IPS-20b (cell line): ENCODE results near the gene PI4KA.

Experiments
- H3K27ac ChIP-seq: one replicate; pipeline ENCODE4 v1.5.1; 2013; ENCODE audit warnings: low read length
- H3K27me3 ChIP-seq: 2 replicates; pipeline ENCODE4 v1.6.1; 2013; ENCODE audit warnings: mild to moderate bottlenecking, low read length, inconsistent platforms; ENCODE audit not compliant: insufficient read depth
- H3K36me3 ChIP-seq: 2 replicates; pipeline ENCODE4 v1.6.1; 2013; ENCODE audit warnings: low read depth, mild to moderate bottlenecking, inconsistent platforms, low read length, moderate library complexity; ENCODE audit not compliant: insufficient read depth
- H3K4me1 ChIP-seq: 2 replicates; pipeline ENCODE4 v1.6.1; 2013; ENCODE audit warnings: mild to moderate bottlenecking, control low read depth, inconsistent platforms, low read length, moderate library complexity; ENCODE audit not compliant: insufficient read depth
- H3K4me3 ChIP-seq: 2 replicates; pipeline ENCODE4 v1.5.1; 2013; ENCODE audit warnings: mild to moderate bottlenecking, low read length, inconsistent platforms
- H3K9ac ChIP-seq: 2 replicates; pipeline ENCODE4 v1.6.1; 2013; ENCODE audit warnings: low read depth, mild to moderate bottlenecking, inconsistent platforms, low read length, moderate library complexity
- H3K9me3 ChIP-seq: 2 replicates; pipeline ENCODE4 v1.6.1; 2013; ENCODE audit warnings: mild to moderate bottlenecking, low read depth, low read length, inconsistent platforms; ENCODE audit not compliant: insufficient read depth

Gene PI4KA

DNA sequence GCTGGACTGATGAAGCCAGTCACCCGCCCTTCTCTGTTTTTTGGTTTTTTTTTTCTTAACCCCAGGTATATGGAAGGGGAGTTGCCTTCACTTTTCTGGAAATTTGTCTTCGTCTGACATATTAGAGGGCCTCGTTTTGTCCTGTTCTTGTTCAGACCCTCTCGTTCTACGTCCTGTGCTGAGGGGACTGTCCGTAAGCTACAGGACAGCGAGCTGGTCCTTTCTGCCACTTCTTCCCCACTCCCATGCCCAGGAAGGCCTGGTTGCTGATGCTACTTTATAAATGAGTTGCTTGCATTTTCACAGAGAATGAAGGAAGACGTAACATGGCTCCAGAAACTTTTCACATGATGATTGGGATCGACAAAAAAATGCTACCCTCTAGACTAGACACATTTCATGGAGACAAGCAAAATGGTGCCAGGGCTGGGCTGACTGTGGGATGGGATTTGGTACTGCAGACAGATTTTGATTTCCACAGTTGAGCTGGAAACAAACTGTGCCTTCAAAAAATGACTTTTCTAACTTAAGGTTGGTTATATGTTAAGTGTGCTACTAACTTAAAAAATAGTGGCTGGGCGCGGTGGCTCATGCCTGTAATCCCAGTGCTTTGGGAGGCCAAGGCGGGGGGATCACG, 31.4 kb upstream of the PI4KA start:
- Histone ChIP-seq H3K36me3 (peaks cover 26% of the 10 kb centered on the region), H3K4me3 (no peak overlapping the region), H3K9me3 (no peaks in the 10 kb centered on the region), H3K4me1 (no peaks in the 10 kb centered on the region), H3K9ac (no peak overlapping the region), H3K27ac (no peak overlapping the region), H3K27me3 (no peaks in the 10 kb centered on the region)

DNA sequence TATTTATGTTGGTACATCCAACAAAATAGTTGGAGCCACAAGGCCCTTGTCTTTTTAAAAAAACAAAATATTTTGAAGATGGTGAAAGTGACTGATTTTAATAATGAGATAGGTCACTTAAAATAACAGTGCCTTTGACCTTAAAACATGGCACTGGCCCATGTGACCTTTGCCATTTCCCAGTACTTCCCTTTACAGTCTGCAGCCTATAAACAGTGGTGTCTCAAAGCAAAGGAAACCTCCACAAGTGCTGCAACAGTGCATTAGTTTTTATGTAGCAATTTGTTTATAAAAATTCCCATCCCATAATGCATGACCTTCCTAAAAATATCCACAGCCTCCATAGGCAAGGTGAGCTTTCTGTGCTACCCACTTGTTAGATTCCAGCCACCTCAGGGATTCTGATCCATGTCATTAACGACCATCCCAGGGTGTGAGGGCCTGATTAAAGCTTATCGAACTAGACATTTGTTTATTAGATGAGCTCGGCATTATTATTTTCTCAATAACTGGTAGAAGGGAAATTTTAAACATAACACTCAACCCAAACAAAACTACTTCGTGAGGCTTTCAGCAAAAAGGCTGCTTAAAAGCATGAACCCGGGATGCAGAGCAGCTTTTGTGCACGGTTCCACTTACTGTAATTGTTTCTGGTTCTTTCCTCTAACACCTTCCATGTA, 30.6 kb upstream of the PI4KA start:
- no peaks in the 10 kb centered on the region for H3K4me1 ChIP-seq
- H3K27ac ChIP-seq, result no peak overlapping the region
- no peaks in the 10 kb centered on the region for H3K9me3 ChIP-seq
- H3K4me3 ChIP-seq, result no peak overlapping the region
- no peaks in the 10 kb centered on the region for H3K27me3 ChIP-seq
- H3K36me3 ChIP-seq, result peaks cover 26% of the 10 kb centered on the region
- H3K9ac ChIP-seq, result no peak overlapping the region

DNA sequence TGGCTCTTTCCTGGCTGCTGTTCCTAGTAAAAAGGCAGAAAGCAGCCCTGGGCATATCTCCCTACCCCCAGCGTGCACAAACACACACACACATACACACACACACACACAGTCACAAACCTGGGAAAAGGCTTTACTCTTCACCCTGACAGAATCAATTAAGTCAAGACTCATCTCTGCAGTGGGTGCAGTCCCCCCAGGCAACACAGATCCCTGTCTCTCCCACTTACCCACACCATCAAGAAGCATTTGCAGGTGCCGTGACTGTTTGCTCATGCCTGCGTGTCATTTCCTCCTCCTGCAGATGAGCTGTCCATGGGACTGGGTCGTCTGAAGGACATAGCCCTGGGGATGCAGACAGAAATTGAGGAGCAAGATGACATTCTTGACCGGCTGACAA, 28.8 kb upstream of the PI4KA start:
- Histone ChIP-seq H3K27me3 (no peaks in the 10 kb centered on the region), H3K4me3 (no peak overlapping the region), H3K36me3 (peaks cover 36% of the 10 kb centered on the region), H3K9ac (no peak overlapping the region), H3K27ac (no peak overlapping the region), H3K4me1 (no peaks in the 10 kb centered on the region), H3K9me3 (no peaks in the 10 kb centered on the region)

DNA sequence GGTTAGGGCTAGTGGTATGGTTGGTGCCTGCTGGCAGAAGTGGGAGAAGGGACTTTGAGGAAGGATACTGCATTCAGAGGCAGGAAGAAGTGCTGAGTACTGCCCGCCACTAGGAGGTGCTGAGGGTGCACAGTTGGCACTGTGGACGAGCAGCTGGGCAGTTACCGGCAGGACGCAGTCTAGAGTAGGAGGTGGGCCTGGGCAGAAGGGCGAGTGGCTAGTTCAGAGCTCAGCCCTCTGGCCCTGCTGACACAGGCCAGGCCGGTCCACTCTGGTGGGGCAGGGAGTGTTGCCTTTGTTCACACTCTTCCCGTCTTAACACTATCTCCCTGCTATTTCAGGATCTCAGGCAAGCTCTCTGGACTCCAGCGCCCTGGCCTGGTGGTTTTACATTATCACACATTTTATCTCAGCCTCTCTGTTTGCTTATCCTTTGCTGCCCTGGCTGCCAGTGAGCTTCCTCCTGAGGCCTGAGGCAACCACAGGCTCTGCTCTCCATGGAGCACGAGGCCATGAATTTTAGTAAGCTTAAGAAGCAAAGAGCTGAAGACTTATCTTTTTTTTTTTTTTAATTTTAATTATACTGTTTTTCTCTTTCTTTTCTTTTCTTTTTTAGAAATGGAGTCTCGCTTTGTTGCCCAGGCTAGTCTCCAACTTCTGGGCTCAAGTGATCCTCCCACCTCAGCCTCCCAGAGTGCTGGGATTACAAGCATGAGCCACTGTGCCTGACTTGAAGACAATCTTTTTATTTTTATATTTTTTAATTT, 27.1 kb upstream of the PI4KA start:
- no peaks in the 10 kb centered on the region for H3K27me3 ChIP-seq
- no peaks in the 10 kb centered on the region for H3K9me3 ChIP-seq
- no peak overlapping the region for H3K9ac ChIP-seq
- no peaks in the 10 kb centered on the region for H3K4me1 ChIP-seq
- H3K36me3 ChIP-seq, result peaks cover 43% of the 10 kb centered on the region
- H3K27ac ChIP-seq, result no peak overlapping the region
- H3K4me3 ChIP-seq, result no peak overlapping the region

DNA sequence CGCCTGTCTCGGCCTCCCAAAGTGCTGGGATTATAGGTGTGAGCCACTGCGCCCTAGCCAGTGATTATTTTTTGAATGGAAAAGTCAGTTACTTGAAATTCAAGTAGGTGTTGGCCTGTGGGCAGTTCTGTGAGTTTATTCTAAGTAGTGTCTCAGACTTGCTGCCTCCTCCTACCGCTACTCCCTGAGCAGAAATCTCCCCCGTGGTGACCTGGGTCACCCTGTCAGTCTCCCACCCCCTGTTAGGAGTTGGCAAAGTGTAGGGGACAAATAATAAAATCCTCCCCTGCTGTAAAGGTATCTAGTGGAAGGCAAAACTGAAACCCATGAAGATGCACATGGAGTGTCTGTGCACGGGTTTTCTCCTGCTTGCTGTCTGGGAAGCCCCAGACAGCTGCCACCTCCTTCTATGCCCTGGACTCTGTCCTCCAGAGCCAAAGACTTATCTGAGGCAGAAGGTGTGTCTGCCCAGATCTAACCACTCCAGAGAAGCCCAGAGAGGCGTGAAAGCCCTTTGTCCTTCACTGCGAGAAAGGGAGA, 26.5 kb upstream of the PI4KA start:
- Histone ChIP-seq H3K27me3 (no peaks in the 10 kb centered on the region), H3K4me3 (no peak overlapping the region), H3K4me1 (no peaks in the 10 kb centered on the region), H3K9ac (no peak overlapping the region), H3K27ac (no peak overlapping the region), H3K36me3 (peaks cover 42% of the 10 kb centered on the region), H3K9me3 (no peaks in the 10 kb centered on the region)

DNA sequence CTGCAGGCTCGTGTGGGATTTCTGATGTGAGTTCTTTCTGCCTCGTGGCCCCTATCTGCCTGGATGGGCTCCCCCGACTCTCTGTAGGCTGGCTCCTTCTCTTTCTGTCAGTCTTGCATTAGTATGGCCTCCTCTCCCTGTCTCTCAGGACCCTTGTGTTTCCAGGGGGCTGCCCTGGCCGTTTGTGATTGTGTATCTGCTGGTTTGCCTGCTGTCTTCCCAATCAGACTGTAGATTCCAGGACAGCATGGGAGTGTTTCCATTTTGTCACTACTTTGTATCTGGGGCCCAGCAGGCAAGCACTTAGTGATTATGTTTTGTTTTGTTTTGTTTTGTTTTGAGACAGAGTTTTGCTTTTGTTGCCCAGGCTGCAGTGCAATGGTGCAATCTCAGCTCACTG, 25.8 kb upstream of the PI4KA start:
- Histone ChIP-seq H3K4me1 (no peaks in the 10 kb centered on the region), H3K36me3 (peaks cover 38% of the 10 kb centered on the region), H3K4me3 (no peak overlapping the region), H3K27me3 (no peaks in the 10 kb centered on the region), H3K9ac (no peak overlapping the region), H3K27ac (no peak overlapping the region), H3K9me3 (no peaks in the 10 kb centered on the region)

DNA sequence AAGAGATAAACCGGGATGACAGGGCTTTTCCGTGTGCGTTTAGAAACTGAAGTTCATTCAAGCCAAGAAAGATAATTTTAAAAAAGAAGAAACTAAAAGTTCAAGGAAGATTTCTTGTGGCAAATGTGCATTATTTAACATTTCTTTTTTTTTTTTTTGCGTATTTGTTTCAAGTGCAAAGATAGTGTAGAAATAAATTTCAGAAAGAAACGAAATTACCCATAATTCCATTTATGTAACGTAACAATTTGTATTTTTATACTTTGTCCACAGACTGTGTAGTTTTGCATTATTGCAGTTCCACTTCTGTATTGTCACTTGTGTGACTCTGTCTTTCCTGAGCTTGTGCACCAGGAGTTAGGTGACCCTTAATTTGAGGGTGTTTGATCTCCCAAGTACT, 24.2 kb upstream of the PI4KA start:
- H3K9me3 ChIP-seq, result no peaks in the 10 kb centered on the region
- peaks cover 24% of the 10 kb centered on the region; the same call in 1 of the 2 replicates for H3K36me3 ChIP-seq
- no peak overlapping the region for H3K27ac ChIP-seq
- H3K4me3 ChIP-seq, result no peak overlapping the region
- no peak overlapping the region for H3K9ac ChIP-seq
- H3K27me3 ChIP-seq, result no peaks in the 10 kb centered on the region
- no peaks in the 10 kb centered on the region for H3K4me1 ChIP-seq

DNA sequence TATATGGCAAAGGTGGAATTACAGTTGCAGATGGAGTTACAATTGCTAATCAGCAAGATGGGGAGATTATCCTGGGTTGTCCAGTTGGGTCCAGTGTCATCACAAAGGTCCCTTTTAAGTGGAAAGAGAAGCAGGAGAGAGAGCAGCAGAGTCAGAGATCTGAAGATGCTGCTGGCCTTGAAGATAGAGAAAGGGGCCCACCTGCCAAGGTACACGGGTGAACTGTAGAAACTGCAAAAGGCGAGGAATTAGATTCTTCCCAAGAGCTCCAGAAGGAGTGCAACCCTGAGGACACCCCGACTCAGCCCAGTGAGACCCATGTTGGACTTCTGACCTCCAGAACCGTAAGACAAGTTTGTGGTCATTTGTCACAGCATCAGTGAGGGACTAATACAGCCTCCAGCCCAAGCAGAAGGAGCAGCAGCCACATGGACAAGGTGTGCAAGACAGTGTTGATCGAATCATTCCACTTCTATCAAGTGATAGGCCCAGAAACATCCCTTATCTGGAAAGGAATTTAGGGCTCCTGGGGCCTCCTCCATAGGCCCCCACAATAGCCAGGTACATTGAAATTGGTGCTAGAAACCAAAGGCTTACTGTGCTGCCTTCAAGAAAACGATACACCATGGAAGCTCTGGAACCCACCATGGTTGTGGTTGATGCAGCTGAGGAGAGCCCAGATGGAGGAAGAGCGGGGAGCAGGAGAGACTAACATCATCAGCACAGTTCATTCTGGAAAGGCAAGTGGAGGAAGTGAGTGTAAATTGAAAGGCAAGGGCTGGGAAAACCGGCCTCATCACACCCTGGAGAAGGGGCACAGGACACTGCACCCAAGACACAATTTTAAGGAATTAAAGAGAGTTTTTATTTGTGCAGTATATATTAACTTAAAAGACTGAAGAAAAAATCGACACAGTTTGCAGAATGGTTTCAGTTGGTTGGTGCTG, 23.5 kb upstream of the PI4KA start:
- Histone ChIP-seq H3K4me1 (no peaks in the 10 kb centered on the region), H3K9me3 (no peaks in the 10 kb centered on the region), H3K27ac (no peak overlapping the region), H3K4me3 (no peak overlapping the region), H3K36me3 (peaks cover 18% of the 10 kb centered on the region; the same call in 1 of the 2 replicates), H3K27me3 (no peaks in the 10 kb centered on the region), H3K9ac (no peak overlapping the region)

DNA sequence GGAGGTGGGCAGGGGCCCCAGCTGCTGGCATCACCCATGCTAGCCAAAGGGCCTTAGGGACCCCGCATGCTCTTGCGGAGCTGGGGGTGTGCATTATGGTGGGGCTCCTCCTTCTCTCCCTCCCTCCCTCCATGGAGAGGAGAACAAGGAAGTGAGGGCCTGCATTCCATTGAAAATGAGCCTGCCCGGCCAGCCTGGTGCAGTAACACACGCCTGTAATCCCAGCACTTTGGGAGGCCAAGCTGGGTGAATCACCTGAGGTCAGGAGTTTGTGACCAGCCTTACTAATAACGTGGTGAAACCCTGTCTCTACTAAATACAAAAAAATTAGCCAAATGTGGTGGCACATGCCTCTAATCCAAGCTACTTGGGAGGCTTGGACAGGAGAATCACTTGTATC, 22.6 kb upstream of the PI4KA start:
- Histone ChIP-seq H3K27ac (no peak overlapping the region), H3K4me1 (no peaks in the 10 kb centered on the region), H3K9ac (no peak overlapping the region), H3K27me3 (no peaks in the 10 kb centered on the region), H3K9me3 (no peaks in the 10 kb centered on the region), H3K4me3 (no peak overlapping the region), H3K36me3 (peaks cover 17% of the 10 kb centered on the region; the same call in 1 of the 2 replicates)

DNA sequence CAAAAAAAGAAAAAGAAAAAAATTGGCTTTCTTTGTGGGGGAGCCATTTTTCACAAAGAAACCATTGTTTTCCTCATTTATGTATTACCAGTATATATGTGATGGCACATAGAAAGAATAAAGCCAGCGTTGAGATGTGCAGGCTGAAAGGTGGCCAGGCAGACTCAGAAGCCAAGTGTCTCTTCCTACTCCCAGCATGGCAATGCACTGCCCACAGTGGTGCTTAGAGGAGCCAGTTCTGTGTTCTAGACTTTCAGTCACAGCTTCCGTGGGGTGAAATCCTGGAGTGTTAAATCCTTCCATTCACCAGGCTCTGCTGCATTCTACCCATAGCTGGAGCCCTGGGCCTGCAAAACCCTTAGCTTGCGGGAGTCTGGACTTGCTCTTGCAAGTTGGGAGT, 19.1 kb upstream of the PI4KA start:
- Histone ChIP-seq H3K27me3 (no peaks in the 10 kb centered on the region), H3K9ac (no peak overlapping the region), H3K9me3 (no peaks in the 10 kb centered on the region), H3K4me1 (no peaks in the 10 kb centered on the region), H3K27ac (no peak overlapping the region), H3K36me3 (peaks cover 10% of the 10 kb centered on the region; the same call in 1 of the 2 replicates), H3K4me3 (no peak overlapping the region)

DNA sequence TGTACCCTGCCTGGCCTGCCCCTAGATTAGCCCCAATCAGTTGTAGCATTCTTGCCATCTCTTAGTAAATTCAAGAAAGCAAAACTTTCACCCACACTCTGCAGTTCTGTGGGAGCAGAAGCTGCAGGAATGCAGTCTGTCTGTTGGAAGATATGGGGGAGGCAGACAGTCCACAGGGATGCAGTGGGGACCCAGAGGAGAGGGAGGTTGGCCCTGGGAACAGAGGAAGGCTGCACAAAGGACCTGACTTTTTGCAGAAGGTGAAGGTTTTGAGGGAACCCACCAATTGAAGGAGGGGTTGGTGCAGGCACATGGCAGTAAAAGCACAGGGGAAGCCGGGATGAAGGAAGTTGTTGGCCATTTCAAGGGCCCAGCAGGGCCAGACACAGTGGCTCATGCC, 16.7 kb upstream of the PI4KA start:
- Histone ChIP-seq H3K4me3 (no peak overlapping the region), H3K27ac (no peak overlapping the region), H3K9me3 (no peaks in the 10 kb centered on the region), H3K4me1 (no peaks in the 10 kb centered on the region), H3K27me3 (no peaks in the 10 kb centered on the region), H3K36me3 (peaks cover 3% of the 10 kb centered on the region; the same call in 1 of the 2 replicates), H3K9ac (no peak overlapping the region)
